IPS-20b (cell line): Measurements from ENCODE around the gene TWIST2.

Experiments
- H3K27ac ChIP-seq: one replicate; pipeline ENCODE4 v1.5.1; 2013; ENCODE audit warnings: low read length
- H3K27me3 ChIP-seq: 2 replicates; pipeline ENCODE4 v1.6.1; 2013; ENCODE audit warnings: mild to moderate bottlenecking, low read length, inconsistent platforms; ENCODE audit not compliant: insufficient read depth
- H3K36me3 ChIP-seq: 2 replicates; pipeline ENCODE4 v1.6.1; 2013; ENCODE audit warnings: low read depth, mild to moderate bottlenecking, inconsistent platforms, low read length, moderate library complexity; ENCODE audit not compliant: insufficient read depth
- H3K4me1 ChIP-seq: 2 replicates; pipeline ENCODE4 v1.6.1; 2013; ENCODE audit warnings: mild to moderate bottlenecking, control low read depth, inconsistent platforms, low read length, moderate library complexity; ENCODE audit not compliant: insufficient read depth
- H3K4me3 ChIP-seq: 2 replicates; pipeline ENCODE4 v1.5.1; 2013; ENCODE audit warnings: mild to moderate bottlenecking, low read length, inconsistent platforms
- H3K9ac ChIP-seq: 2 replicates; pipeline ENCODE4 v1.6.1; 2013; ENCODE audit warnings: low read depth, mild to moderate bottlenecking, inconsistent platforms, low read length, moderate library complexity
- H3K9me3 ChIP-seq: 2 replicates; pipeline ENCODE4 v1.6.1; 2013; ENCODE audit warnings: mild to moderate bottlenecking, low read depth, low read length, inconsistent platforms; ENCODE audit not compliant: insufficient read depth

The TWIST2 gene

GRCh38 chr2:238851026-238851425, 3.1 kb downstream of the TWIST2 start:
- H3K27me3 ChIP-seq = peaks cover 92% of the 10 kb centered on the region
- H3K27ac ChIP-seq = no peak overlapping the region
- H3K36me3 ChIP-seq = no peaks in the 10 kb centered on the region
- peaks cover 2% of the 10 kb centered on the region; the same call in 1 of the 2 replicates for H3K4me1 ChIP-seq
- H3K4me3 ChIP-seq = no peak overlapping the region
- H3K9ac ChIP-seq = no peak overlapping the region
- no peaks in the 10 kb centered on the region; the same call in 1 of the 2 replicates for H3K9me3 ChIP-seq

- Histone ChIP-seq H3K9me3 (no peaks in the 10 kb centered on the region), H3K4me1 (peaks cover 2% of the 10 kb centered on the region; the same call in 1 of the 2 replicates), H3K27me3 (peaks cover 85% of the 10 kb centered on the region), H3K27ac (no peak overlapping the region), H3K4me3 (no peak overlapping the region), H3K36me3 (no peaks in the 10 kb centered on the region), H3K9ac (no peak overlapping the region)
These were observed 3.9 kb downstream of the TWIST2 start for GRCh38 chr2:238851761-238852160.

- Histone ChIP-seq H3K9me3 (no peaks in the 10 kb centered on the region), H3K36me3 (no peaks in the 10 kb centered on the region), H3K9ac (no peak overlapping the region), H3K4me1 (peaks cover 2% of the 10 kb centered on the region; the same call in 1 of the 2 replicates), H3K4me3 (no peak overlapping the region), H3K27ac (no peak overlapping the region), H3K27me3 (peaks cover 79% of the 10 kb centered on the region)
These were observed 4.5 kb downstream of the TWIST2 start for GRCh38 chr2:238852206-238852869.

GRCh38 chr2:238853218-238853617, 5.3 kb downstream of the TWIST2 start:
- H3K36me3 ChIP-seq = no peaks in the 10 kb centered on the region
- H3K4me3 ChIP-seq = no peak overlapping the region
- peaks cover 71% of the 10 kb centered on the region for H3K27me3 ChIP-seq
- no peak overlapping the region for H3K27ac ChIP-seq
- no peak overlapping the region for H3K9ac ChIP-seq
- no peaks in the 10 kb centered on the region for H3K9me3 ChIP-seq
- peaks cover 2% of the 10 kb centered on the region; the same call in 1 of the 2 replicates for H3K4me1 ChIP-seq

GRCh38 chr2:238853721-238854120, 5.8 kb downstream of the TWIST2 start:
- Histone ChIP-seq H3K9ac (no peak overlapping the region), H3K27ac (no peak overlapping the region), H3K36me3 (no peaks in the 10 kb centered on the region), H3K27me3 (peaks cover 65% of the 10 kb centered on the region), H3K4me1 (peaks cover 2% of the 10 kb centered on the region; the same call in 1 of the 2 replicates), H3K4me3 (no peak overlapping the region), H3K9me3 (no peaks in the 10 kb centered on the region)

DNA sequence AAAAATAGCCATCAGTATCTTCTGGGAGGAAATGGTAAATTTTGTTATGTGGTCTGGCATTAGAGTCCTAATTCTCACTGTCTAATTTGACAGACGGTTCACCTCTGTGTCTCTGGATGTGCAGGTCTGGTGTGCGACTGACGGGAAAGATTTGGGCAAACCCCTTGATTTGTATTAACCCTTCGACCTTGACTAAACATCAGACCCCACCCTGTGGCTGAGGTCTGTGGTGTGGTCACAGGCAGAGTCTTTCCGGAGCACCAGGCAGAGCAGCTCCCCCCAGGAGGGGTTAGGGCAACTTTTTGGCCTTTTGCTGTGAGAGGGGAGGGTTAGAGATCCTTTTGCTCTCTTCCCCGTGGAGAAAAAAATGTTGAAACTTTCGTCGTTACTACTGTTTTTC, 6.4 kb downstream of the TWIST2 start:
- Histone ChIP-seq H3K27ac (no peak overlapping the region), H3K9me3 (no peaks in the 10 kb centered on the region), H3K4me3 (no peak overlapping the region), H3K4me1 (peaks cover 2% of the 10 kb centered on the region; the same call in 1 of the 2 replicates), H3K27me3 (peaks cover 60% of the 10 kb centered on the region), H3K9ac (no peak overlapping the region), H3K36me3 (no peaks in the 10 kb centered on the region)

- H3K27me3 ChIP-seq = peaks cover 55% of the 10 kb centered on the region
- no peaks in the 10 kb centered on the region for H3K36me3 ChIP-seq
- H3K9ac ChIP-seq = no peak overlapping the region
- H3K4me1 ChIP-seq = peaks cover 2% of the 10 kb centered on the region; the same call in 1 of the 2 replicates
- no peak overlapping the region for H3K4me3 ChIP-seq
- no peak overlapping the region for H3K27ac ChIP-seq
- no peaks in the 10 kb centered on the region for H3K9me3 ChIP-seq
These were observed 6.9 kb downstream of the TWIST2 start for GRCh38 chr2:238854699-238855229.

DNA sequence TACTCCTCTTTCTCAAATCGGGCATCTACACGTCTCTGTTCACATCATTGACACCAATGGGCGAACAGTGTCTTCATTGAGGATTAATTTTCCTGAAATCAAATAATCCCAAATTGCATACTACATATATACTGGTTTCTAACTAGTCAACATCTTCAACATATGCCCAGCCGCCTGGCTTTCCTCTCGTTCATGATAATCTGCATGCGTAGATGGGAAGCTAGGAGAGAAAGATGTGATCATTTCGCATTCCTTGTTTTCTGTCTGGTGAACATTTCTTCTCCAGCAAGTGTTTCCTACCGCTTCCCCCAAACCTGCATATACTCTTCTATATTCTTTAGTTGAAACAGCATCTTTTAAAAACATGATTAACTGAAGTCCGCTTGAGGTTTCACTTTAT, 7.4 kb downstream of the TWIST2 start:
- no peak overlapping the region for H3K4me3 ChIP-seq

DNA sequence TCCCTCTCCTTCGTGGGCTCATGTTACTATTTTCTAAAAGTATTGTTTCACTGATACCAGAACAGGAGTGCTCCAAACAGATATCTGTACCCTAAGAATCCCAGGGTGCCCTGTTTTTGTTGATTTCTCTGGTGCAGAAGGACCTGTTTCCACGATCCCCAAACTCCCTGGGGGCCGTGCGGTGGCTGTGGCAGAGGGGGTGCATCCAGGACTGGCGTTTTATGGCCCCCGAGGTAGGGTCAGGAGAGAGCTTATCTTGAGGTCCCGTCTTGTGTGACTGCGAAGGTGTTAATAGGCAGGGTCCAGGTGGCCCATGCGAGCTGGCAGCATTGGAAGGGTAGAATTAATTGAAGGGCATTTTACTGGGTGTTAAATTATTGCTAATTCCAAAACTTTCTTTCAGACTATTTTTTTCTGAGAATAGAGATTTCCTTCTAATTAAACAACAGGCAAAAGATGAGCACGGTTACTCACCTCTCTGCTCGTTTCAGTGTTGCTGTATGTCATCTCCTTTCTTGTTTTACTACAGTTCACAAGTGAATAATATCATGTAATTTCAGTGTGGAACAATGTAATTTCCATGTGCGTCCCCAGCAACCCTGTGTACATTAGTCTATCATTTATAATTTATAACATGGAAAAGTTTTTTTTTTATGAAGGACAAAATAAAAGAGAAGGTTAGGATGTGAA, 8.2 kb downstream of the TWIST2 start:
- Histone ChIP-seq H3K9ac (no peak overlapping the region), H3K4me3 (no peak overlapping the region), H3K9me3 (no peaks in the 10 kb centered on the region), H3K36me3 (no peaks in the 10 kb centered on the region), H3K27me3 (peaks cover 42% of the 10 kb centered on the region), H3K27ac (no peak overlapping the region), H3K4me1 (peaks cover 2% of the 10 kb centered on the region; the same call in 1 of the 2 replicates)

More for the DNA sequence above, 7.4 kb downstream of the TWIST2 start:
- H3K9ac ChIP-seq = no peak overlapping the region
- H3K9me3 ChIP-seq = no peaks in the 10 kb centered on the region
- peaks cover 2% of the 10 kb centered on the region; the same call in 1 of the 2 replicates for H3K4me1 ChIP-seq
- no peaks in the 10 kb centered on the region for H3K36me3 ChIP-seq
- H3K27me3 ChIP-seq = peaks cover 50% of the 10 kb centered on the region
- no peak overlapping the region for H3K27ac ChIP-seq

DNA sequence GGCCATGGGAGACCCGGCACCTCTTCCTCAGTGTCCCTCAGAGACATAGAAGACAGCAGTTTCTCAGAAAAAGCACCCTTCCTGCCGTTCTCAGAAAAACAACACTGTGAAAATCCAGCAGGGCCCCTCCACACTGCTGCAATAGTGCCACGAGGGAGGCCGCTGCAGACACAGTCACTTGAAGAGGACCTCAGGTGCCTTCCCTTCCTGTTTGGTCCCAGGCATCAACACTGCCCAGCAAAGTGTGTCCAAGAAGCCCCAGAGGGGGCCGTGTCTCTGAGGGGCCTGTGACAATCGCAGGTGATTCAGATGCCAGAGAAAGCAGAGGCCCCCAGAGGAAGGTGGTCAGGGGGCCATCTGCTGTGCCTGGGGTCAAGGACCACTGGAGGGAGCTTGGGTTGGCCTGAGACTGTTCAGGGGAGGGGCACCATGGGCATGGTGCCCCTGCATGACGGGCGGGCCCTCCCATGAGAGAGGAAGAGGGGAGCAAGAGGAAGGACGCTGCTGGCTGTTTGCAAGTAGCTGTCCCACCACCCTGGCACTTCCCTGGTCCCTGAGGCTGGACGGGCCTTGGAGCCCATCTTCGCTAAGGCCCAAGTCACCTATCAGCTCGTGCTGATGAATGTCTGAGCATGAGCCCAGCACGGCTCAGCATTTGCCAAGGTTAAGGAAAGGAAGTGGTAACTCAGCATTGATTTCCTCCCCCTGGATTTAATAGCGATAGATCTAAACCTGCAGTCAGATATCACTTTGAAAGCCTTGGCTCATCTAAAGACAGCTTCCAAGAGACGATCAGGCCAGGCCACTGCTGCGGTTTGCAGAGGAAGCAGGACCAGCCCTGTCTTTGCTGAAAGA, 9.1 kb downstream of the TWIST2 start:
- H3K27ac ChIP-seq = no peak overlapping the region
- H3K9me3 ChIP-seq = no peaks in the 10 kb centered on the region
- H3K36me3 ChIP-seq = no peaks in the 10 kb centered on the region
- no peak overlapping the region for H3K9ac ChIP-seq
- peaks cover 2% of the 10 kb centered on the region; the same call in 1 of the 2 replicates for H3K4me1 ChIP-seq
- H3K27me3 ChIP-seq = peaks cover 33% of the 10 kb centered on the region
- no peak overlapping the region for H3K4me3 ChIP-seq

- H3K4me1 ChIP-seq = peaks cover 2% of the 10 kb centered on the region; the same call in 1 of the 2 replicates
- no peaks in the 10 kb centered on the region for H3K36me3 ChIP-seq
- no peaks in the 10 kb centered on the region for H3K9me3 ChIP-seq
- peaks cover 27% of the 10 kb centered on the region for H3K27me3 ChIP-seq
- H3K9ac ChIP-seq = no peak overlapping the region
- H3K4me3 ChIP-seq = no peak overlapping the region
- H3K27ac ChIP-seq = no peak overlapping the region
These were observed 10.1 kb downstream of the TWIST2 start for GRCh38 chr2:238857959-238858358.
